Panc1 (cell line): ENCODE measurements around the gene VWA8. TPM values are rescaled to one million over a fixed set of nuclear protein-coding genes. Genes with fewer than 3 reads are reported as not detected.

Experiments used
- ATAC-seq: fragments of 200-7000 bp; cut with Tn5 transposase; 2 replicates; pipeline ENCODE4 v1.9.1; 2020; ENCODE audit warnings: mild to moderate bottlenecking, moderate library complexity
- BruUV-seq: library from RNA; stranded (reverse); fragments of 400-500 nt; replicated peaks from 2 replicates; lab custom pipeline; 2021; lab: Mats Ljungman, UMichigan
- CTCF ChIA-PET: fragments of 300-600 bp; sonication (Branson Sonifier 250); formaldehyde crosslinking; loops from one replicate; lab custom pipeline; 2022; ENCODE audit warnings: antibody characterized with exemption; lab: Charles Lee
- POLR2A ChIA-PET: fragments of 300-600 bp; sonication (Branson Sonifier 250); formaldehyde crosslinking; loops from one replicate; lab custom pipeline; 2022; ENCODE audit warnings: antibody characterized with exemption; lab: Charles Lee
- DNase-seq: peaks from one replicate; pipeline ENCODE4 v3.0.0-alpha.2; 2010; ENCODE audit warnings: low read depth, low spot score
- H3K27ac ChIP-seq: 2 replicates; pipeline ENCODE4 v1.5.1; 2011; ENCODE audit warnings: mild to moderate bottlenecking, low read length, inconsistent platforms
- H3K27me3 ChIP-seq: fragments of 200-500 bp; sonication (Bioruptor generic); 2 replicates; pipeline ENCODE4 v1.6.0; 2014; ENCODE audit warnings: low read length, inconsistent platforms; ENCODE audit not compliant: control insufficient read depth, insufficient read depth
- H3K36me3 ChIP-seq: fragments of 200-500 bp; sonication (Bioruptor generic); 2 replicates; pipeline ENCODE4 v1.5.1; 2014; ENCODE audit warnings: inconsistent platforms, mild to moderate bottlenecking, low read length, moderate library complexity; ENCODE audit not compliant: control insufficient read depth, insufficient read depth
- H3K4me1 ChIP-seq: 2 replicates; pipeline ENCODE4 v1.5.1; 2011; ENCODE audit warnings: inconsistent platforms, mild to moderate bottlenecking, low read length, moderate library complexity; ENCODE audit not compliant: control insufficient read depth, insufficient read depth
- H3K4me3 ChIP-seq, 2 experiments: 2 replicates each; pipeline ENCODE4 v1.5.1; 2011 to 2012; ENCODE audit warnings: low read depth in 2 of 2, low read length in 2 of 2, mild to moderate bottlenecking in 2 of 2, inconsistent platforms in 1 of 2, moderate library complexity in 1 of 2
- H3K9me3 ChIP-seq: fragments of 200-500 bp; sonication (Bioruptor generic); 2 replicates; pipeline ENCODE4 v1.5.1; 2014; ENCODE audit warnings: low read depth, mild to moderate bottlenecking, inconsistent platforms, low read length, moderate library complexity; ENCODE audit not compliant: control insufficient read depth, insufficient read depth
- POLR2AphosphoS5 ChIP-seq: IDR thresholded peaks from 2 replicates; pipeline ENCODE4 v1.6.1; 2012; ENCODE audit warnings: mild to moderate bottlenecking, low read depth, low read length, moderate library complexity
- REST ChIP-seq, 2 experiments: IDR thresholded peaks; 2 replicates each; pipeline ENCODE4 v1.6.1; 2011 to 2012; ENCODE audit warnings: low read depth in 2 of 2, control low read depth in 1 of 2, low read length in 1 of 2, mild to moderate bottlenecking in 1 of 2, moderate library complexity in 1 of 2; ENCODE audit not compliant: insufficient read depth in 1 of 2
- SIN3A ChIP-seq: IDR thresholded peaks from 2 replicates; pipeline ENCODE4 v1.6.1; 2012; ENCODE audit warnings: low read depth, mild to moderate bottlenecking, low read length, moderate library complexity, borderline replicate concordance; ENCODE audit not compliant: insufficient read depth
- TCF7L2 ChIP-seq: IDR thresholded peaks from 2 replicates; pipeline ENCODE4 v1.6.1; 2011; ENCODE audit warnings: mild to moderate bottlenecking, low read depth, low read length, inconsistent platforms
- in situ Hi-C: cut with HindIII; loops from 2 replicates; pipeline ENCODE4 v1.10.0; 2016; ENCODE audit warnings: low sequenced_read_pairs, low pct_unique_long_range_greater_than_20kb
- intact Hi-C: fragments of 100-400 bp; cut with micrococcal nuclease; formaldehyde crosslinking; loops from one replicate; pipeline ENCODE4 v1.10.0; 2022; ENCODE audit not compliant: unreplicated experiment
- total RNA-seq: library from RNA; stranded (reverse); gene quantifications from one replicate; pipeline ENCODE4 v1.2.1, GENCODE V29; 2021; ENCODE audit not compliant: unreplicated experiment
- TF ChIP-seq, protein P1 (sequence below): fragments of 450-650 bp; IDR thresholded peaks from 2 replicates; pipeline ENCODE4 v1.5.1; 2017; ENCODE audit warnings: mild to moderate bottlenecking

VWA8 gene
- total RNA-seq, 1 experiment from 2014 or later, result 11.2 TPM

- CTCF ChIA-PET, result no interaction called here
- no peak for DNase-seq
- POLR2A ChIA-PET, result no interaction called here
- no peaks in the 10 kb centered on the region for H3K27me3 ChIP-seq
- H3K9me3 ChIP-seq, result no peaks in the 10 kb centered on the region
- no peak overlapping the region for H3K4me3 ChIP-seq
- no peak for ATAC-seq
- intact Hi-C loops, result no loop called here
- TF ChIP-seq SIN3A (no peak), REST (IDR thresholded peaks at IDR 0.05; ENCODE audit: insufficient read depth in 1 of 2, low read depth in 2 of 2, low read length in 1 of 2) (no peak), POLR2AphosphoS5 (no peak), TCF7L2 (no peak)
- TF ChIP-seq, protein P1, sequence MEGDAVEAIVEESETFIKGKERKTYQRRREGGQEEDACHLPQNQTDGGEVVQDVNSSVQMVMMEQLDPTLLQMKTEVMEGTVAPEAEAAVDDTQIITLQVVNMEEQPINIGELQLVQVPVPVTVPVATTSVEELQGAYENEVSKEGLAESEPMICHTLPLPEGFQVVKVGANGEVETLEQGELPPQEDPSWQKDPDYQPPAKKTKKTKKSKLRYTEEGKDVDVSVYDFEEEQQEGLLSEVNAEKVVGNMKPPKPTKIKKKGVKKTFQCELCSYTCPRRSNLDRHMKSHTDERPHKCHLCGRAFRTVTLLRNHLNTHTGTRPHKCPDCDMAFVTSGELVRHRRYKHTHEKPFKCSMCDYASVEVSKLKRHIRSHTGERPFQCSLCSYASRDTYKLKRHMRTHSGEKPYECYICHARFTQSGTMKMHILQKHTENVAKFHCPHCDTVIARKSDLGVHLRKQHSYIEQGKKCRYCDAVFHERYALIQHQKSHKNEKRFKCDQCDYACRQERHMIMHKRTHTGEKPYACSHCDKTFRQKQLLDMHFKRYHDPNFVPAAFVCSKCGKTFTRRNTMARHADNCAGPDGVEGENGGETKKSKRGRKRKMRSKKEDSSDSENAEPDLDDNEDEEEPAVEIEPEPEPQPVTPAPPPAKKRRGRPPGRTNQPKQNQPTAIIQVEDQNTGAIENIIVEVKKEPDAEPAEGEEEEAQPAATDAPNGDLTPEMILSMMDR, result no peak
- in situ Hi-C loops, result no loop called here
- no peaks in the 10 kb centered on the region for H3K4me1 ChIP-seq
- H3K27ac ChIP-seq, result no peak overlapping the region
- no peaks in the 10 kb centered on the region for H3K36me3 ChIP-seq
- no TSS peak for BruUV-seq
Measured at GRCh38 chr13:41935501-41935900, 25.4 kb downstream of the VWA8 start.

DNA sequence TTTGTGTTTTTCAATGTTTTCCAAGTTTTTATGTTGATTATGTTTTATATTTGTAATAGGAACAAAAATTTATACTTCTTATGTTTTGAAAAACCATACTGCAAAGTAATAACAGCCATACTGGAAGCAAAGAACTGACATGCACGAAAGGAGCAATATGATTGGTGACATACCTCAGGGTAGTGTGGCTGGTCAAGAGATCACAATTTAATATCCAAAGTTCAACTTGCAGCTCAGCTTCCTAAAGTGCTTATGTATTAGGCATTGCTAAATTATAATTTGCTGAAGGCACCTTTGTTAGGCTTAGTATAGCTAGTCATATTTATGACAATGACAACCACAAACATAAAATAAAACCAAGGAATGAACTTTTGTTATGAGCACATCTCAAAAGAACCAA, 25.9 kb downstream of the VWA8 start:
- ATAC-seq (no peak), DNase-seq (no peak)
- no peak overlapping the region for H3K4me3 ChIP-seq
- no peak overlapping the region for H3K27ac ChIP-seq
- intact Hi-C loops (no loop called here), in situ Hi-C loops (no loop called here)
- H3K4me1 ChIP-seq, result no peaks in the 10 kb centered on the region
- ChIA-PET POLR2A (interaction anchor here (0.5 kb wide), 1 partner anchor 76 kb away, joined by 3 read pairs; no protein-coding TSS in a partner anchor), CTCF (no interaction called here)
- no peaks in the 10 kb centered on the region for H3K27me3 ChIP-seq
- H3K9me3 ChIP-seq, result no peaks in the 10 kb centered on the region
- H3K36me3 ChIP-seq, result no peaks in the 10 kb centered on the region
- TF ChIP-seq REST (IDR thresholded peaks at IDR 0.05; ENCODE audit: insufficient read depth in 1 of 2, low read depth in 2 of 2, low read length in 1 of 2) (no peak), TCF7L2 (no peak), SIN3A (no peak), POLR2AphosphoS5 (no peak)
- TF ChIP-seq, protein P1, result no peak
- BruUV-seq, result no TSS peak
